Measurements from ENCODE around the gene TUBGCP5.

TUBGCP5 gene

GRCh38 chr15:22958487-22959280 is 80.7 kb downstream of the TUBGCP5 start:
- Histone ChIP-seq H3K27me3 (ENCODE audit: low read depth, low read length) (no peaks in the 10 kb centered on the region), H3K4me3 (ENCODE audit: low read depth in 1 of 2, low read length in 2 of 2) (no peak overlapping the region), H3K4me1 (ENCODE audit: control insufficient read depth in 1 of 2, insufficient read depth in 2 of 2, low read length in 2 of 2) (peaks cover 13 to 77% of the 10 kb centered on the region in 2 donors), H3K9me3 (ENCODE audit: control insufficient read depth in 1 of 2, low read length in 2 of 2) (no peaks in the 10 kb centered on the region), H3K36me3 (ENCODE audit: control insufficient read depth in 1 of 2, insufficient read depth in 2 of 2, low read length in 2 of 2) (no peaks in the 10 kb centered on the region), H3K27ac (ENCODE audit: low read length) (no peak overlapping the region)

DNA sequence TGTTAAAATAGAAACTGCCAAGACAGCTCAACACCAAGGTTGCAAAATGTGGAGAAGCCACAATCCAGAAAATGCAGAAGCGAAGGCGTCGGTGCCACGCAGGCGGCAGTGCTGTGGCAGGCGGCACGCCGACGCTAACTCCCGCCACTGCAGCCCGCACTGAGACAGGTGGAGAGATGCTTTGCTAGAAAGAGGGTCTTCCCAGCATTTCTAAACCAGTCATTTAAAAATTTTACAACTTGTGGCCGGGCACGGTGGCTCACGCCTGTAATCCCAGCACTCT is 82.5 kb downstream of the TUBGCP5 start:
- Histone ChIP-seq H3K4me3 (ENCODE audit: low read depth in 1 of 2, low read length in 2 of 2) (no peak overlapping the region), H3K4me1 (ENCODE audit: control insufficient read depth in 1 of 2, insufficient read depth in 2 of 2, low read length in 2 of 2) (peaks cover 8 to 74% of the 10 kb centered on the region in 2 donors), H3K27me3 (ENCODE audit: low read depth, low read length) (no peaks in the 10 kb centered on the region), H3K9me3 (ENCODE audit: control insufficient read depth in 1 of 2, low read length in 2 of 2) (no peaks in the 10 kb centered on the region), H3K27ac (ENCODE audit: low read length) (no peak overlapping the region), H3K36me3 (ENCODE audit: control insufficient read depth in 1 of 2, insufficient read depth in 2 of 2, low read length in 2 of 2) (no peaks in the 10 kb centered on the region)

GRCh38 chr15:22956257-22956977 is 83.0 kb downstream of the TUBGCP5 start:
- no peak overlapping the region for H3K4me3 ChIP-seq (ENCODE audit: low read depth in 1 of 2, low read length in 2 of 2)
- peaks cover 5 to 74% of the 10 kb centered on the region in 2 donors for H3K4me1 ChIP-seq (ENCODE audit: control insufficient read depth in 1 of 2, insufficient read depth in 2 of 2, low read length in 2 of 2)
- no peaks in the 10 kb centered on the region for H3K27me3 ChIP-seq (ENCODE audit: low read depth, low read length)
- no peaks in the 10 kb centered on the region for H3K36me3 ChIP-seq (ENCODE audit: control insufficient read depth in 1 of 2, insufficient read depth in 2 of 2, low read length in 2 of 2)
- H3K9me3 ChIP-seq (ENCODE audit: control insufficient read depth in 1 of 2, low read length in 2 of 2): no peaks in the 10 kb centered on the region
- no peak overlapping the region for H3K27ac ChIP-seq (ENCODE audit: low read length)

- H3K4me1 ChIP-seq (ENCODE audit: control insufficient read depth in 1 of 2, insufficient read depth in 2 of 2, low read length in 2 of 2): peaks cover 5 to 75% of the 10 kb centered on the region in 2 donors
- H3K9me3 ChIP-seq (ENCODE audit: control insufficient read depth in 1 of 2, low read length in 2 of 2): no peaks in the 10 kb centered on the region
- no peaks in the 10 kb centered on the region for H3K27me3 ChIP-seq (ENCODE audit: low read depth, low read length)
- no peaks in the 10 kb centered on the region for H3K36me3 ChIP-seq (ENCODE audit: control insufficient read depth in 1 of 2, insufficient read depth in 2 of 2, low read length in 2 of 2)
- H3K4me3 ChIP-seq (ENCODE audit: low read depth in 1 of 2, low read length in 2 of 2): no peak overlapping the region
- H3K27ac ChIP-seq (ENCODE audit: low read length): no peak overlapping the region
Observed at GRCh38 chr15:22955544-22956119, 83.7 kb downstream of the TUBGCP5 start.

GRCh38 chr15:22954798-22955543 is 84.4 kb downstream of the TUBGCP5 start:
- no peak overlapping the region for H3K27ac ChIP-seq (ENCODE audit: low read length)
- no peak overlapping the region for H3K4me3 ChIP-seq (ENCODE audit: low read depth in 1 of 2, low read length in 2 of 2)
- H3K36me3 ChIP-seq (ENCODE audit: control insufficient read depth in 1 of 2, insufficient read depth in 2 of 2, low read length in 2 of 2): no peaks in the 10 kb centered on the region
- H3K27me3 ChIP-seq (ENCODE audit: low read depth, low read length): no peaks in the 10 kb centered on the region
- no peaks in the 10 kb centered on the region for H3K9me3 ChIP-seq (ENCODE audit: control insufficient read depth in 1 of 2, low read length in 2 of 2)
- peaks cover 5 to 75% of the 10 kb centered on the region in 2 donors for H3K4me1 ChIP-seq (ENCODE audit: control insufficient read depth in 1 of 2, insufficient read depth in 2 of 2, low read length in 2 of 2)

- Histone ChIP-seq H3K36me3 (ENCODE audit: control insufficient read depth in 1 of 2, insufficient read depth in 2 of 2, low read length in 2 of 2) (no peaks in the 10 kb centered on the region), H3K27ac (ENCODE audit: low read length) (no peak overlapping the region), H3K9me3 (ENCODE audit: control insufficient read depth in 1 of 2, low read length in 2 of 2) (no peaks in the 10 kb centered on the region), H3K4me3 (ENCODE audit: low read depth in 1 of 2, low read length in 2 of 2) (no peak overlapping the region), H3K4me1 (ENCODE audit: control insufficient read depth in 1 of 2, insufficient read depth in 2 of 2, low read length in 2 of 2) (peaks cover 5 to 73% of the 10 kb centered on the region in 2 donors), H3K27me3 (ENCODE audit: low read depth, low read length) (no peaks in the 10 kb centered on the region)
Observed at GRCh38 chr15:22954326-22954725, 85.0 kb downstream of the TUBGCP5 start.

- no peak overlapping the region for H3K4me3 ChIP-seq (ENCODE audit: low read depth in 1 of 2, low read length in 2 of 2)
- no peaks in the 10 kb centered on the region for H3K9me3 ChIP-seq (ENCODE audit: control insufficient read depth in 1 of 2, low read length in 2 of 2)
- H3K36me3 ChIP-seq (ENCODE audit: control insufficient read depth in 1 of 2, insufficient read depth in 2 of 2, low read length in 2 of 2): no peaks in the 10 kb centered on the region
- no peaks in the 10 kb centered on the region for H3K27me3 ChIP-seq (ENCODE audit: low read depth, low read length)
- H3K4me1 ChIP-seq (ENCODE audit: control insufficient read depth in 1 of 2, insufficient read depth in 2 of 2, low read length in 2 of 2): peaks cover 8 to 77% of the 10 kb centered on the region in 2 donors
- H3K27ac ChIP-seq (ENCODE audit: low read length): no peak overlapping the region
Observed at GRCh38 chr15:22952796-22953579, 86.4 kb downstream of the TUBGCP5 start.

- no peaks in the 10 kb centered on the region for H3K9me3 ChIP-seq (ENCODE audit: control insufficient read depth in 1 of 2, low read length in 2 of 2)
- H3K27me3 ChIP-seq (ENCODE audit: low read depth, low read length): no peaks in the 10 kb centered on the region
- no peak overlapping the region for H3K4me3 ChIP-seq (ENCODE audit: low read depth in 1 of 2, low read length in 2 of 2)
- peaks cover 8 to 79% of the 10 kb centered on the region in 2 donors for H3K4me1 ChIP-seq (ENCODE audit: control insufficient read depth in 1 of 2, insufficient read depth in 2 of 2, low read length in 2 of 2)
- no peaks in the 10 kb centered on the region for H3K36me3 ChIP-seq (ENCODE audit: control insufficient read depth in 1 of 2, insufficient read depth in 2 of 2, low read length in 2 of 2)
- H3K27ac ChIP-seq (ENCODE audit: low read length): no peak overlapping the region
Observed at GRCh38 chr15:22951381-22952280, 87.7 kb downstream of the TUBGCP5 start.

GRCh38 chr15:22951031-22951380 is 88.4 kb downstream of the TUBGCP5 start:
- no peak overlapping the region for H3K27ac ChIP-seq (ENCODE audit: low read length)

More at GRCh38 chr15:22951031-22951380, 88.4 kb downstream of the TUBGCP5 start:
- peaks cover 4 to 72% of the 10 kb centered on the region in 2 donors for H3K4me1 ChIP-seq (ENCODE audit: control insufficient read depth in 1 of 2, insufficient read depth in 2 of 2, low read length in 2 of 2)
- no peaks in the 10 kb centered on the region for H3K27me3 ChIP-seq (ENCODE audit: low read depth, low read length)
- H3K4me3 ChIP-seq (ENCODE audit: low read depth in 1 of 2, low read length in 2 of 2): no peak overlapping the region
- no peaks in the 10 kb centered on the region for H3K9me3 ChIP-seq (ENCODE audit: control insufficient read depth in 1 of 2, low read length in 2 of 2)
- no peaks in the 10 kb centered on the region for H3K36me3 ChIP-seq (ENCODE audit: control insufficient read depth in 1 of 2, insufficient read depth in 2 of 2, low read length in 2 of 2)

Data from muscle layer of duodenum (tissue), 2 donors.